ENCODE data around the gene KRTAP21-2. TPM values are rescaled to one million over a fixed set of nuclear protein-coding genes. Genes with fewer than 3 reads are reported as not detected.

The KRTAP21-2 gene
- total RNA-seq (not detected), polyA plus RNA-seq (not detected)
- long read RNA-seq, donor 1 = 0 reads
- long read RNA-seq, donor 2 = 0 reads
- long read RNA-seq, donor 3 = 0 reads

DNA sequence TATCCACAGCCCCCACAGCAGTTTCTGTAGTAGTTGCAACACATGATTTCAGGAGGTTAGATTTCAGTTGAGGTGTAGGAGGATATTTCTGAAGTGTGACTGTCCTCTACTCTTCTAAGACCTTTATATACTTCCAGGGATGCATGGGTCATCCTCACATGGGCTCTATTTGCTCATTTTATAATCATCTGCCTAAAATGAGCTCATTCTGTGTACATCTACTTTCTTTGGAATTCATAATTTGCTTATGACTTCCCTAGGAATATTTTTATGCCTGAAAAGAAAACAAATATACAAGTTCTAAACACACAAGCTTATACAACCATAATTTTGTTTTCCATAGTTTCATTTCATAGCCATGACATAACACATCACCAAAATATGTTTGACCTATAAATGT, at the start of gene KRTAP21-2:
TSS of gene KRTAP21-2 (minus strand) at position 101 of the 400 bp plus-strand sequence. CDS start at position 44, 57 bp downstream.
- intact Hi-C loops (cut with DNase I) = loop anchor here in 1 of 10 donors (10.0 kb wide), 1 partner anchor 328 kb away; no protein-coding TSS in a partner anchor
- H3K4me3 ChIP-seq = no peak within 1 kb of the TSS
- TF ChIP-seq POLR2A (IDR thresholded peaks at IDR 0.05) = no peak
- no peak for TF ChIP-seq CTCF (IDR thresholded peaks at IDR 0.05)
- no peaks in the 10 kb centered on the region for H3K27me3 ChIP-seq
- peaks cover 0 to 10% (median 0%) of the 10 kb centered on the region in 12 donors for H3K9me3 ChIP-seq
- no peaks in the 10 kb centered on the region for H3K36me3 ChIP-seq
- H3K4me1 ChIP-seq = no peaks in the 10 kb centered on the region
- ATAC-seq (no peak), DNase-seq (no peak)
- H3K27ac ChIP-seq = no peak within 1 kb of the TSS

GRCh38 chr21:30793581-30794314, 46.7 kb upstream of the KRTAP21-2 start:
- Histone ChIP-seq H3K4me3 (no peak overlapping the region), H3K9me3 (no peaks in the 10 kb centered on the region), H3K36me3 (no peaks in the 10 kb centered on the region), H3K4me1 (no peaks in the 10 kb centered on the region), H3K27me3 (no peaks in the 10 kb centered on the region), H3K27ac (no peak overlapping the region)
- WGBS, 4 donors = 39 to 69% (median 57%) methylated on average over 2 of the region's 2 CpGs
- intact Hi-C loops (cut with DNase I) = no loop called here
- ATAC-seq (no peak), DNase-seq (no peak)
- no peak for TF ChIP-seq POLR2A (IDR thresholded peaks at IDR 0.05)
- no peak for TF ChIP-seq CTCF (IDR thresholded peaks at IDR 0.05)

- TF ChIP-seq POLR2A (IDR thresholded peaks at IDR 0.05) (no peak), CTCF (IDR thresholded peaks at IDR 0.05) (no peak)
- H3K36me3 ChIP-seq = no peaks in the 10 kb centered on the region
- no peak overlapping the region for H3K4me3 ChIP-seq
- no peaks in the 10 kb centered on the region for H3K9me3 ChIP-seq
- DNase-seq (no peak), ATAC-seq (no peak)
- 73 to 82% (median 79%) methylated on average over 1 of the region's 1 CpG for whole genome bisulfite sequencing, 4 donors
- H3K4me1 ChIP-seq = no peaks in the 10 kb centered on the region
- H3K27ac ChIP-seq = no peak overlapping the region
- H3K27me3 ChIP-seq = no peaks in the 10 kb centered on the region
- intact Hi-C loops (cut with DNase I) = no loop called here
These were observed 32.2 kb upstream of the KRTAP21-2 start for GRCh38 chr21:30779249-30779648.

DNA sequence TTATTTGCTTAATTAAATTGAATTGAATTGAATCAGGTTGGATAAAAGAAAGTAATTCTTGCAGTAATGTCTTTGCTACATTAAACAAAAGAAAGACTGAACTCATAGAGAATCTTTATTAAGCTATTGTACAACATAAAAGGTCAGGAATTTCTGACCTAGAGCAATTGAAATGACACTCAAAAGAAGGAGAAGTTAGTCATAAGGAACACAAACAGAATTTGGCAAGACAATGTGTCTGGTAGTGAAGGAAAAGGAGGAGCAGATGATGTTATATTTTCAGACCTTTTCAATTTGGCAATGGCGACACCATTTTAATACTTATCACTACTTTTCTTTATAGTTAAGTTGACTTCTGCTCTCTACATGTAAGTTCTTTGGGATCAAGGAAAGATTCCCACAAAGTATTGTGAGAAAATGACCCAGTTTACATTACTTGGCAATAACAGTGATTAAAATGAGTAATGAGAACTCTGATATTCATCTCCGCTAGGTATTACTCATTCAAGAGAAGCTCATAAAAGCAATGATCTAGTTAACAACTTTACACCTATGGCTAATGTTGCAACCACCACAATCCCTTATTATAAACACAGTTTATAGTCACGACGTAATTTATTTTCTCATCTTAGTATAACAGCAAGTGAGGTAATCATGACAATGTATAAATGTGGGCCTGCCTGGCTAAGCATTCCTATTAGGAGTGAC, 22.8 kb upstream of the KRTAP21-2 start:
- no peaks in the 10 kb centered on the region for H3K36me3 ChIP-seq
- intact Hi-C loops (cut with DNase I) = no loop called here
- no peak for TF ChIP-seq POLR2A (IDR thresholded peaks at IDR 0.05)
- TF ChIP-seq CTCF (IDR thresholded peaks at IDR 0.05) = no peak
- DNase-seq (no peak), ATAC-seq (no peak)
- no peak overlapping the region for H3K4me3 ChIP-seq
- 92 to 94% (median 93%) methylated on average over 4 of the region's 4 CpGs for WGBS, 4 donors
- H3K27ac ChIP-seq = no peak overlapping the region
- H3K9me3 ChIP-seq = no peaks in the 10 kb centered on the region
- no peaks in the 10 kb centered on the region for H3K27me3 ChIP-seq
- H3K4me1 ChIP-seq = no peaks in the 10 kb centered on the region

Measured in heart left ventricle (tissue), 16 donors.